ENCODE data around the gene TBXAS1.

Gene TBXAS1

GRCh38 chr7:139808846-139809442, 20.1 kb upstream of the TBXAS1 start:
- DNase-seq (ENCODE audit: low read depth, low spot score) = no peak
- no peak for TF ChIP-seq CTCF (IDR thresholded peaks at IDR 0.05; ENCODE audit: insufficient read depth, low read length, missing control alignments)
- ChIA-PET CTCF (interaction anchor here (1.9 kb wide), 1 partner anchor 30 kb away, joined by 6 read pairs; no protein-coding TSS in a partner anchor), POLR2A (no interaction called here)
- H3K4me3 ChIP-seq (ENCODE audit: low read depth, low read length) = no peak overlapping the region

- DNase-seq (ENCODE audit: low read depth, low spot score) = no peak
- no peak overlapping the region for H3K4me3 ChIP-seq (ENCODE audit: low read depth, low read length)
- POLR2A ChIA-PET = no interaction called here
- TF ChIP-seq CTCF (IDR thresholded peaks at IDR 0.05; ENCODE audit: insufficient read depth, low read length, missing control alignments) = no peak
- CTCF ChIA-PET = interaction anchor here (0.9 to 1.9 kb wide), 4 partner anchors 9 to 191 kb away, joined by 3 to 6 read pairs (median 4); no protein-coding TSS in a partner anchor
Measured at GRCh38 chr7:139811066-139811465, 18.0 kb upstream of the TBXAS1 start.

GRCh38 chr7:139813151-139813550, 15.9 kb upstream of the TBXAS1 start:
- TF ChIP-seq CTCF (IDR thresholded peaks at IDR 0.05; ENCODE audit: insufficient read depth, low read length, missing control alignments) = no peak
- ChIA-PET POLR2A (no interaction called here), CTCF (no interaction called here)
- no peak overlapping the region for H3K4me3 ChIP-seq (ENCODE audit: low read depth, low read length)
- DNase-seq (ENCODE audit: low read depth, low spot score) = no peak

- CTCF ChIA-PET = no interaction called here
Measured at GRCh38 chr7:139813689-139814088, 15.4 kb upstream of the TBXAS1 start.

GRCh38 chr7:139817249-139817648, 11.8 kb upstream of the TBXAS1 start:
- ChIA-PET CTCF (no interaction called here), POLR2A (no interaction called here)
- no peak overlapping the region for H3K4me3 ChIP-seq (ENCODE audit: low read depth, low read length)
- no peak for DNase-seq (ENCODE audit: low read depth, low spot score)
- TF ChIP-seq CTCF (IDR thresholded peaks at IDR 0.05; ENCODE audit: insufficient read depth, low read length, missing control alignments) = no peak

More at GRCh38 chr7:139813689-139814088, 15.4 kb upstream of the TBXAS1 start:
- POLR2A ChIA-PET = no interaction called here
- no peak for TF ChIP-seq CTCF (IDR thresholded peaks at IDR 0.05; ENCODE audit: insufficient read depth, low read length, missing control alignments)
- H3K4me3 ChIP-seq (ENCODE audit: low read depth, low read length) = no peak overlapping the region
- no peak for DNase-seq (ENCODE audit: low read depth, low spot score)

GRCh38 chr7:139820089-139820488, 9.0 kb upstream of the TBXAS1 start:
- ChIA-PET CTCF (interaction anchor here (1.3 to 1.8 kb wide), 2 partner anchors 10 to 175 kb away, joined by 4 to 5 read pairs; no protein-coding TSS in a partner anchor), POLR2A (no interaction called here)
- H3K4me3 ChIP-seq (ENCODE audit: low read depth, low read length) = no peak overlapping the region
- no peak for DNase-seq (ENCODE audit: low read depth, low spot score)
- no peak for TF ChIP-seq CTCF (IDR thresholded peaks at IDR 0.05; ENCODE audit: insufficient read depth, low read length, missing control alignments)
